ENCODE measurements around the gene NCKAP5L. TPM values are rescaled to one million over a fixed set of nuclear protein-coding genes. Genes with fewer than 3 reads are reported as not detected.

Gene NCKAP5L
- total RNA-seq, 2 experiments from 2014 or later, result 9.2 to 9.8 TPM

DNA sequence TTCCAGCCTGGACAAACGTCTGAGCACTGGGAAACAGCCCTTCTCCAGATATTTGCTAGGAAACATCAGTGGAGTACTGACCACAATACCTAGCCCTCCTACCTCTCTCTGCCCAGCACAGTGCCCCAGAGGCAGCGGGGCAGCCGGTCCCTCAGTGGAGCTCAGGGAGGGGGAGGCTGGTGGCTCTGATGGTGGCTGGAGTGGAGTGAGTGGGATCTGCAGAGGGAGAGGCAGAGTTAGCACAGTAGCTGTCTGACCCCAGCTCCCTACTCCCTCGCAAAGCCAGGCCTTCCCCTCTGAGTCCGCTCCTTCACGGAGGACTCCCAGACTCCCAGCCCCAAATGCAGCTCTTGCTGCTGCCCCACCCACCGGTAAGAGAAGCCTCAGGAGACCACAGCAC is 30.0 kb downstream of the NCKAP5L start:
- ATAC-seq (ENCODE audit: poor library complexity), result no peak
- Mint-ChIP-seq H3K4me3 (no peak overlapping the region), H3K4me1 (ENCODE audit: low read depth) (no peaks in the 10 kb centered on the region), H3K36me3 (ENCODE audit: low read depth) (peaks cover 26% of the 10 kb centered on the region), H3K9me3 (no peaks in the 10 kb centered on the region), H3K27ac (no peak overlapping the region), H3K27me3 (no peaks in the 10 kb centered on the region)
- ChIA-PET POLR2A (no interaction called here), CTCF (interaction anchor here (1.0 kb wide), 1 partner anchor 41 kb away, joined by 3 read pairs; no protein-coding TSS in a partner anchor)
- Histone ChIP-seq H3K9me3 (ENCODE audit: control insufficient read depth in 1 of 2, insufficient read depth in 1 of 2, low read length in 2 of 2) (no peaks in the 10 kb centered on the region), H3K4me3 (ENCODE audit: low read length) (no peak overlapping the region), H3K27ac (ENCODE audit: low read depth in 1 of 2, low read length in 2 of 2) (no peak overlapping the region), H3K4me1 (ENCODE audit: insufficient read depth, low read length) (no peaks in the 10 kb centered on the region), H3K27me3 (ENCODE audit: control insufficient read depth in 1 of 2, insufficient read depth in 2 of 2, low read length in 2 of 2) (no peaks in the 10 kb centered on the region), H3K36me3 (ENCODE audit: insufficient read depth, low read length) (peaks cover 34% of the 10 kb centered on the region)
- TF ChIP-seq, protein P1, sequence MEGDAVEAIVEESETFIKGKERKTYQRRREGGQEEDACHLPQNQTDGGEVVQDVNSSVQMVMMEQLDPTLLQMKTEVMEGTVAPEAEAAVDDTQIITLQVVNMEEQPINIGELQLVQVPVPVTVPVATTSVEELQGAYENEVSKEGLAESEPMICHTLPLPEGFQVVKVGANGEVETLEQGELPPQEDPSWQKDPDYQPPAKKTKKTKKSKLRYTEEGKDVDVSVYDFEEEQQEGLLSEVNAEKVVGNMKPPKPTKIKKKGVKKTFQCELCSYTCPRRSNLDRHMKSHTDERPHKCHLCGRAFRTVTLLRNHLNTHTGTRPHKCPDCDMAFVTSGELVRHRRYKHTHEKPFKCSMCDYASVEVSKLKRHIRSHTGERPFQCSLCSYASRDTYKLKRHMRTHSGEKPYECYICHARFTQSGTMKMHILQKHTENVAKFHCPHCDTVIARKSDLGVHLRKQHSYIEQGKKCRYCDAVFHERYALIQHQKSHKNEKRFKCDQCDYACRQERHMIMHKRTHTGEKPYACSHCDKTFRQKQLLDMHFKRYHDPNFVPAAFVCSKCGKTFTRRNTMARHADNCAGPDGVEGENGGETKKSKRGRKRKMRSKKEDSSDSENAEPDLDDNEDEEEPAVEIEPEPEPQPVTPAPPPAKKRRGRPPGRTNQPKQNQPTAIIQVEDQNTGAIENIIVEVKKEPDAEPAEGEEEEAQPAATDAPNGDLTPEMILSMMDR (IDR thresholded peaks at IDR 0.05), result no peak
- intact Hi-C loops (cut with DNase I, micrococcal nuclease), result no loop called here
- no peak for DNase-seq

DNA sequence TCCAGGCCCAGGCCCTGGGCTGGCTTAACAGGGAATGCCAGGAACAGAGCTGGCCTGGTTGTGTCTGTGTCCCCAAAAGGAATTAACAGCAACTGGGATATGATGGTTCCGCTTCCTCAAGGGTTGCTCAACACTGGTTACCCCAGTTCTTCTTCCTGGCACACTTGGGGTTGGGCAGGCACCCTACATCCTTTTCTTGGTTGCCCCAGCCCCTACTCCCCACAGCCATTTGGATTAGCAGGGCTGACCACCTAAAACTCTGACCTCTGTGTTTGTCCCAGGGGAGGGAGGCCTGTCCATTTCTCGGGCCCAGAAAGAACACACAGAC is 30.8 kb downstream of the NCKAP5L start:
- Histone ChIP-seq H3K27me3 (ENCODE audit: control insufficient read depth in 1 of 2, insufficient read depth in 2 of 2, low read length in 2 of 2) (no peaks in the 10 kb centered on the region), H3K4me3 (ENCODE audit: low read length) (no peak overlapping the region), H3K9me3 (ENCODE audit: control insufficient read depth in 1 of 2, insufficient read depth in 1 of 2, low read length in 2 of 2) (no peaks in the 10 kb centered on the region), H3K27ac (ENCODE audit: low read depth in 1 of 2, low read length in 2 of 2) (no peak overlapping the region), H3K4me1 (ENCODE audit: insufficient read depth, low read length) (no peaks in the 10 kb centered on the region), H3K36me3 (ENCODE audit: insufficient read depth, low read length) (peaks cover 26% of the 10 kb centered on the region)
- DNase-seq (no peak), ATAC-seq (ENCODE audit: poor library complexity) (no peak)
- POLR2A ChIA-PET, result no interaction called here
- CTCF ChIA-PET, result no interaction called here
- Mint-ChIP-seq H3K4me3 (no peak overlapping the region), H3K4me1 (ENCODE audit: low read depth) (no peaks in the 10 kb centered on the region), H3K27ac (no peak overlapping the region), H3K36me3 (ENCODE audit: low read depth) (peaks cover 20% of the 10 kb centered on the region), H3K27me3 (no peaks in the 10 kb centered on the region), H3K9me3 (no peaks in the 10 kb centered on the region)
- TF ChIP-seq, protein P1 (IDR thresholded peaks at IDR 0.05), result no peak
- intact Hi-C loops (cut with DNase I, micrococcal nuclease), result no loop called here

- intact Hi-C loops (cut with DNase I, micrococcal nuclease), result no loop called here
- Histone ChIP-seq H3K27ac (ENCODE audit: low read depth in 1 of 2, low read length in 2 of 2) (no peak overlapping the region), H3K4me3 (ENCODE audit: low read length) (no peak overlapping the region), H3K36me3 (ENCODE audit: insufficient read depth, low read length) (peaks cover 24% of the 10 kb centered on the region), H3K27me3 (ENCODE audit: control insufficient read depth in 1 of 2, insufficient read depth in 2 of 2, low read length in 2 of 2) (no peaks in the 10 kb centered on the region), H3K4me1 (ENCODE audit: insufficient read depth, low read length) (no peaks in the 10 kb centered on the region), H3K9me3 (ENCODE audit: control insufficient read depth in 1 of 2, insufficient read depth in 1 of 2, low read length in 2 of 2) (no peaks in the 10 kb centered on the region)
- Mint-ChIP-seq H3K4me3 (no peak overlapping the region), H3K27me3 (no peaks in the 10 kb centered on the region), H3K4me1 (ENCODE audit: low read depth) (no peaks in the 10 kb centered on the region), H3K36me3 (ENCODE audit: low read depth) (peaks cover 20% of the 10 kb centered on the region), H3K9me3 (no peaks in the 10 kb centered on the region), H3K27ac (no peak overlapping the region)
- ATAC-seq (ENCODE audit: poor library complexity) (no peak), DNase-seq (no peak)
- ChIA-PET POLR2A (no interaction called here), CTCF (no interaction called here)
- TF ChIP-seq, protein P1 (IDR thresholded peaks at IDR 0.05), result no peak
Observed at GRCh38 chr12:49796606-49797448, 31.4 kb downstream of the NCKAP5L start.
